HepG2 (cell line): ENCODE results near the gene SNRPD3. TPM values are rescaled to one million over a fixed set of nuclear protein-coding genes. Genes with fewer than 3 reads are reported as not detected.

Source experiments
- AGO1 ChIP-seq: fragments of 200-400 bp; formaldehyde crosslinking; IDR thresholded peaks from 2 replicates; pipeline ENCODE4 v1.6.1; 2017; ENCODE audit warnings: mild to moderate bottlenecking, low read depth, low read length, moderate library complexity; ENCODE audit not compliant: poor library complexity, severe bottlenecking
- EP300 ChIP-seq, 3 experiments: sonication (generic) in 1 of 3; formaldehyde crosslinking in 1 of 3; IDR thresholded peaks; 2 replicates each; pipeline versions ENCODE4 v1.5.1 to v1.6.1; 2011 to 2020; ENCODE audit warnings: low read depth in 2 of 3, low read length in 2 of 3, borderline replicate concordance in 1 of 3, improper control_type of control experiment in 1 of 3, mild to moderate bottlenecking in 1 of 3, missing genetic modification reagents in 1 of 3, moderate library complexity in 1 of 3
- FOXM1 ChIP-seq: sonication (generic); formaldehyde crosslinking; IDR thresholded peaks from 2 replicates; pipeline ENCODE4 v1.5.0; 2020; ENCODE audit warnings: missing genetic modification reagents
- GFI1 ChIP-seq: sonication (generic); formaldehyde crosslinking; IDR thresholded peaks from 2 replicates; pipeline ENCODE4 v1.5.0; 2020; ENCODE audit warnings: missing genetic modification reagents, mild to moderate bottlenecking, borderline replicate concordance
- RAD21 ChIP-seq: fragments of 450-650 bp; formaldehyde crosslinking; IDR thresholded peaks from 2 replicates; pipeline ENCODE4 v1.5.0; 2020; ENCODE audit warnings: mild to moderate bottlenecking
- TCF7L2 ChIP-seq: IDR thresholded peaks from 2 replicates; pipeline ENCODE4 v1.6.1; 2011; ENCODE audit warnings: mild to moderate bottlenecking, low read depth, low read length, moderate library complexity
- THYN1 ChIP-seq: sonication (generic); formaldehyde crosslinking; IDR thresholded peaks from 2 replicates; pipeline ENCODE4 v1.8.1; 2023; ENCODE audit warnings: low read depth, mild to moderate bottlenecking, moderate library complexity, missing genetic modification reagents, borderline replicate concordance
- ZNF20 ChIP-seq: sonication (generic); formaldehyde crosslinking; IDR thresholded peaks from 2 replicates; pipeline ENCODE4 v1.4.0; 2020; ENCODE audit warnings: mild to moderate bottlenecking, moderate library complexity, missing genetic modification reagents
- ZNF225 ChIP-seq: sonication (generic); formaldehyde crosslinking; IDR thresholded peaks from 2 replicates; pipeline ENCODE4 v1.4.0; 2020; ENCODE audit warnings: mild to moderate bottlenecking, missing genetic modification reagents
- ZNF432 ChIP-seq: sonication (generic); formaldehyde crosslinking; IDR thresholded peaks from 2 replicates; pipeline ENCODE4 v1.5.0; 2020; ENCODE audit warnings: missing genetic modification reagents, mild to moderate bottlenecking, borderline replicate concordance
- ZNF567 ChIP-seq: sonication (generic); formaldehyde crosslinking; IDR thresholded peaks from 2 replicates; pipeline ENCODE4 v1.8.1; 2023; ENCODE audit warnings: mild to moderate bottlenecking, missing genetic modification reagents, borderline replicate concordance
- ZSCAN12 ChIP-seq: sonication (generic); formaldehyde crosslinking; IDR thresholded peaks from 2 replicates; pipeline ENCODE4 v1.9.0; 2021; ENCODE audit warnings: mild to moderate bottlenecking, missing genetic modification reagents
- ZZZ3 ChIP-seq: sonication (generic); formaldehyde crosslinking; IDR thresholded peaks from 2 replicates; pipeline ENCODE4 v1.4.0; 2020; ENCODE audit warnings: missing genetic modification reagents, mild to moderate bottlenecking, borderline replicate concordance
- polyA plus RNA-seq, 8 experiments: library from polyadenylated mRNA; depleted of rRNA in 3 of 8; stranded (reverse) in 7 of 8; unstranded in 1 of 8; fragments of >200 nt; fragmentation: Illumina TruSeq in 4 of 8; extraction: Trizol in 4 of 8; gene quantifications; 2 replicates each; pipeline versions ENCODE4 v1.2.1 to v1.2.3, GENCODE V29; 2011 to 2016; ENCODE audit warnings: low read depth in 4 of 8, missing spikeins in 1 of 8, mixed read lengths in 1 of 8; ENCODE audit not compliant: insufficient read depth in 1 of 8
- total RNA-seq, 5 experiments: library from RNA; depleted of rRNA; stranded (reverse); fragments of >200 nt; fragmentation: Illumina TruSeq; extraction: Trizol; gene quantifications; 2 replicates each; pipeline ENCODE4 v1.2.3, GENCODE V29; 2016; ENCODE audit warnings: low read depth in 1 of 5
- TF ChIP-seq, protein P1 (sequence below): sonication (generic); formaldehyde crosslinking; IDR thresholded peaks from one replicate; pipeline ENCODE4 v1.5.1; 2020; ENCODE audit warnings: mild to moderate bottlenecking, missing genetic modification reagents; ENCODE audit errors: not compliant biosample characterization
- TF ChIP-seq, protein P2 (sequence below): sonication (generic); formaldehyde crosslinking; IDR thresholded peaks from 2 replicates; pipeline ENCODE4 v1.5.0; 2020; ENCODE audit warnings: missing genetic modification reagents
- TF ChIP-seq, protein P3 (sequence below): sonication (generic); formaldehyde crosslinking; IDR thresholded peaks from 2 replicates; pipeline ENCODE4 v1.8.1; 2023; ENCODE audit warnings: mild to moderate bottlenecking, missing genetic modification reagents

The SNRPD3 gene
- total and polyA plus RNA-seq, 2 of the 13 experiments (the other 11 are each of a cell fraction or from before 2014, with no cell fraction given), result 110 to 209 TPM

DNA sequence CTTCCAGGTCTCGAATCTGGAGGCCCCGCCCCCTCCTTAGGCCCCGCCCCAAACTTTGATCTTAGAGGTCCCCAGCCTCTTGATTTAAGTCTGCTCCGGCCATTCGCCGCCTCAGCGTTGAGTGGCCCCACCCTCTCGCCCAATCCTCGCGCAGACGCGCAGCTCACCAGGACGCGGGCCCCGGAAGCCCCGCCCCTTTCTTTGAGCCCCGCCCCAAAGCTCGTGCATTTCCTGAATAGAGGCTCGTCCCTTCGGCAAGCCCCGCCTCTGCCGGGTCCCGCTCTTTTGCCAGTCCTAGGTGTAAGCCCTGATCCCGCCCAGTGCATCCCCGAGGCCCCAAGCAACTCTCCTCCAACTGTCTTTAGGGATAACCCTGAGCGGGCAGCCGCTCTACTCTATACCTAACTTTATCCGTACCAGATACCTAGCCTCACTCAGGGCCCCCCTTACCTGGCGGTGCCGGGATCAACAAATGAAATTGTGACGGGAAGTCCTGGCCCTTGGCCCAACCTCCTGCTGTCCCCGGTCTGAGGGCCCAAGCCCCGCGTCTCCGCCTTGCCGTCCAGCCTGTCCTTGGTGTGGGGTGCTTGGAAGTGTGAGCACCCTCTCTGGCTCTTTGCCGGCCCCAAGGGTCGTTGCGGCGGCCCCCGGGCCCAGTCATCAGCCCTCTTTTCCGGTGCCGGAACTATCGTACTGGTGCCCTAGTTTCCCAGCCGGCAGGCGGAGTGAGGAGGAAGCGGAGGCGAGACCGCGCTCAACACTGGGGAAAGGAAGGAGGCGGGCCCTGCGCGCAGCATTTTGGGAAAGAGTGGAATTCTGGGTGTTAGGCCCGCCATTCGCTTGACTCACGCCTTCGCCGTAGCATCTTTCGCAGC, at the start of gene SNRPD3 (continued):
- TF ChIP-seq, protein P1, sequence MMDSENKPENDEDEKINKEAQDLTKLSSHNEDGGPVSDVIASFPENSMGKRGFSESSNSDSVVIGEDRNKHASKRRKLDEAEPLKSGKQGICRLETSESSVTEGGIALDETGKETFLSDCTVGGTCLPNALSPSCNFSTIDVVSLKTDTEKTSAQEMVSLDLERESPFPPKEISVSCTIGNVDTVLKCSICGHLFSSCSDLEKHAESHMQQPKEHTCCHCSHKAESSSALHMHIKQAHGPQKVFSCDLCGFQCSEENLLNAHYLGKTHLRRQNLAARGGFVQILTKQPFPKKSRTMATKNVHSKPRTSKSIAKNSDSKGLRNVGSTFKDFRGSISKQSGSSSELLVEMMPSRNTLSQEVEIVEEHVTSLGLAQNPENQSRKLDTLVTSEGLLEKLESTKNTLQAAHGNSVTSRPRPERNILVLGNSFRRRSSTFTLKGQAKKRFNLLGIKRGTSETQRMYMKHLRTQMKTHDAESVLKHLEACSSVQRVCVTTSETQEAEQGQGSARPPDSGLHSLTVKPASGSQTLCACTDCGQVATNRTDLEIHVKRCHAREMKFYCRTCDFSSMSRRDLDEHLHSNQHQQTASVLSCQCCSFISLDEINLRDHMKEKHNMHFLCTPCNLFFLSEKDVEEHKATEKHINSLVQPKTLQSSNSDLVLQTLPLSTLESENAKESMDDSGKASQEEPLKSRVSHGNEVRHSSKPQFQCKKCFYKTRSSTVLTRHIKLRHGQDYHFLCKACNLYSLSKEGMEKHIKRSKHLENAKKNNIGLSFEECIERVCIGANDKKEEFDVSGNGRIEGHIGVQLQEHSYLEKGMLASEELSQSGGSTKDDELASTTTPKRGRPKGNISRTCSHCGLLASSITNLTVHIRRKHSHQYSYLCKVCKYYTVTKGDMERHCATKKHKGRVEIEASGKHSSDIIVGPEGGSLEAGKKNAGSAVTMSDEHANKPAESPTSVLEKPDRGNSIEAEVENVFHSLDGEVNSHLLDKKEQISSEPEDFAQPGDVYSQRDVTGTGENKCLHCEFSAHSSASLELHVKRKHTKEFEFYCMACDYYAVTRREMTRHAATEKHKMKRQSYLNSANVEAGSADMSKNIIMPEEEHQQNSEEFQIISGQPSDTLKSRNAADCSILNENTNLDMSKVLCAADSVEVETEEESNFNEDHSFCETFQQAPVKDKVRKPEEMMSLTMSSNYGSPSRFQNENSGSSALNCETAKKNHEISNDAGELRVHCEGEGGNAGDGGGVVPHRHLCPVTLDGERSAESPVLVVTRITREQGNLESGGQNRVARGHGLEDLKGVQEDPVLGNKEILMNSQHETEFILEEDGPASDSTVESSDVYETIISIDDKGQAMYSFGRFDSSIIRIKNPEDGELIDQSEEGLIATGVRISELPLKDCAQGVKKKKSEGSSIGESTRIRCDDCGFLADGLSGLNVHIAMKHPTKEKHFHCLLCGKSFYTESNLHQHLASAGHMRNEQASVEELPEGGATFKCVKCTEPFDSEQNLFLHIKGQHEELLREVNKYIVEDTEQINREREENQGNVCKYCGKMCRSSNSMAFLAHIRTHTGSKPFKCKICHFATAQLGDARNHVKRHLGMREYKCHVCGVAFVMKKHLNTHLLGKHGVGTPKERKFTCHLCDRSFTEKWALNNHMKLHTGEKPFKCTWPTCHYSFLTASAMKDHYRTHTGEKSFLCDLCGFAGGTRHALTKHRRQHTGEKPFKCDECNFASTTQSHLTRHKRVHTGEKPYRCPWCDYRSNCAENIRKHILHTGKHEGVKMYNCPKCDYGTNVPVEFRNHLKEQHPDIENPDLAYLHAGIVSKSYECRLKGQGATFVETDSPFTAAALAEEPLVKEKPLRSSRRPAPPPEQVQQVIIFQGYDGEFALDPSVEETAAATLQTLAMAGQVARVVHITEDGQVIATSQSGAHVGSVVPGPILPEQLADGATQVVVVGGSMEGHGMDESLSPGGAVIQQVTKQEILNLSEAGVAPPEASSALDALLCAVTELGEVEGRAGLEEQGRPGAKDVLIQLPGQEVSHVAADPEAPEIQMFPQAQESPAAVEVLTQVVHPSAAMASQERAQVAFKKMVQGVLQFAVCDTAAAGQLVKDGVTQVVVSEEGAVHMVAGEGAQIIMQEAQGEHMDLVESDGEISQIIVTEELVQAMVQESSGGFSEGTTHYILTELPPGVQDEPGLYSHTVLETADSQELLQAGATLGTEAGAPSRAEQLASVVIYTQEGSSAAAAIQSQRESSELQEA (CRISPR knock-in tag), result peak; percentile 59
- TF ChIP-seq ZSCAN12 (CRISPR knock-in tag) (no peak), FOXM1 (CRISPR knock-in tag) (0 out of 2 replicates have a peak, but pooled peaks have one; percentile 37), AGO1 (peak; percentile 78), GFI1 (CRISPR knock-in tag) (peak; percentile 75; the same call in 1 of the 2 replicates), ZNF20 (CRISPR knock-in tag) (no peak; the same call in 1 of the 2 replicates), THYN1 (no peak), TCF7L2 (no peak), ZZZ3 (CRISPR knock-in tag) (peak; percentile 83; the same call in 1 of the 2 replicates), EP300 (IDR thresholded peaks at IDR 0.05; ENCODE audit: low read depth in 2 of 2, low read length in 2 of 2) (peak in 1 of 2 experiments; percentile 34; a peak in 1 of 4 replicates), EP300 (CRISPR knock-in tag; IDR thresholded peaks at IDR 0.05; ENCODE audit: borderline replicate concordance) (peak; percentile 67), ZNF225 (CRISPR knock-in tag) (no peak; the same call in none of the 2 replicates), RAD21 (CRISPR knock-in tag) (0 out of 2 replicates have a peak, but pooled peaks have one; percentile 35), ZNF432 (CRISPR knock-in tag) (no peak), ZNF567 (no peak)
- TF ChIP-seq, protein P2, sequence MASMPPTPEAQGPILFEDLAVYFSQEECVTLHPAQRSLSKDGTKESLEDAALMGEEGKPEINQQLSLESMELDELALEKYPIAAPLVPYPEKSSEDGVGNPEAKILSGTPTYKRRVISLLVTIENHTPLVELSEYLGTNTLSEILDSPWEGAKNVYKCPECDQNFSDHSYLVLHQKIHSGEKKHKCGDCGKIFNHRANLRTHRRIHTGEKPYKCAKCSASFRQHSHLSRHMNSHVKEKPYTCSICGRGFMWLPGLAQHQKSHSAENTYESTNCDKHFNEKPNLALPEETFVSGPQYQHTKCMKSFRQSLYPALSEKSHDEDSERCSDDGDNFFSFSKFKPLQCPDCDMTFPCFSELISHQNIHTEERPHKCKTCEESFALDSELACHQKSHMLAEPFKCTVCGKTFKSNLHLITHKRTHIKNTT (CRISPR knock-in tag), result no peak
- TF ChIP-seq, protein P3, sequence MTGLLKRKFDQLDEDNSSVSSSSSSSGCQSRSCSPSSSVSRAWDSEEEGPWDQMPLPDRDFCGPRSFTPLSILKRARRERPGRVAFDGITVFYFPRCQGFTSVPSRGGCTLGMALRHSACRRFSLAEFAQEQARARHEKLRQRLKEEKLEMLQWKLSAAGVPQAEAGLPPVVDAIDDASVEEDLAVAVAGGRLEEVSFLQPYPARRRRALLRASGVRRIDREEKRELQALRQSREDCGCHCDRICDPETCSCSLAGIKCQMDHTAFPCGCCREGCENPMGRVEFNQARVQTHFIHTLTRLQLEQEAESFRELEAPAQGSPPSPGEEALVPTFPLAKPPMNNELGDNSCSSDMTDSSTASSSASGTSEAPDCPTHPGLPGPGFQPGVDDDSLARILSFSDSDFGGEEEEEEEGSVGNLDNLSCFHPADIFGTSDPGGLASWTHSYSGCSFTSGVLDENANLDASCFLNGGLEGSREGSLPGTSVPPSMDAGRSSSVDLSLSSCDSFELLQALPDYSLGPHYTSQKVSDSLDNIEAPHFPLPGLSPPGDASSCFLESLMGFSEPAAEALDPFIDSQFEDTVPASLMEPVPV (CRISPR knock-in tag), result peak; percentile 89
